Common myeloid progenitor, CD34-positive (primary cell): ENCODE results near the gene CLTCL1.
"Not testable (repeated sequence)": the region's sequence is repeated elsewhere in the genome, so short reads cannot be mapped to it uniquely, and the experiment has no call there.

Source experiments
- CTCF ChIA-PET: fragments of 350-600 bp; sonication (Branson Sonifier 250); formaldehyde crosslinking; loops from one replicate; lab custom pipeline; 2021; ENCODE audit warnings: antibody characterized with exemption; lab: Charles Lee
- POLR2A ChIA-PET: fragments of 350-600 bp; sonication (Branson Sonifier 250); formaldehyde crosslinking; loops from one replicate; lab custom pipeline; 2021; ENCODE audit warnings: antibody characterized with exemption; lab: Charles Lee
- DNase-seq, 3 donors: peaks; one replicate each; pipeline versions ENCODE4 v3.0.0 to v3.0.0-alpha.2; 2013
- H3K27ac ChIP-seq, 2 experiments: 1 replicate in 1 of 2; 2 replicates in 1 of 2; pipeline ENCODE4 v1.7.0; 2013; ENCODE audit warnings: inconsistent platforms in 2 of 2, low read length in 2 of 2, mild to moderate bottlenecking in 2 of 2, low read depth in 1 of 2, moderate library complexity in 1 of 2; ENCODE audit not compliant: severe bottlenecking in 2 of 2, insufficient read depth in 1 of 2, poor library complexity in 1 of 2
- H3K27me3 ChIP-seq, 5 experiments: replicated peaks in 2 of 5; 1 replicate in 3 of 5; 2 replicates in 2 of 5; pipeline versions ENCODE4 v1.6.1 to v1.7.0; 2013; ENCODE audit warnings: low read length in 4 of 5, mild to moderate bottlenecking in 2 of 5, moderate library complexity in 2 of 5, inconsistent platforms in 1 of 5; ENCODE audit not compliant: insufficient read depth in 5 of 5, control insufficient read depth in 4 of 5
- H3K36me3 ChIP-seq, 4 experiments: 1 replicate in 2 of 4; 2 replicates in 2 of 4; pipeline versions ENCODE4 v1.6.1 to v1.7.0; 2013; ENCODE audit warnings: low read length in 3 of 4, control low read depth in 1 of 4, mild to moderate bottlenecking in 1 of 4; ENCODE audit not compliant: control insufficient read depth in 4 of 4, insufficient read depth in 4 of 4
- H3K4me1 ChIP-seq, 4 experiments: 1 replicate in 3 of 4; 2 replicates in 1 of 4; pipeline versions ENCODE4 v1.6.1 to v1.7.1; 2013; ENCODE audit warnings: low read length in 3 of 4, mild to moderate bottlenecking in 3 of 4, control low read depth in 1 of 4, inconsistent platforms in 1 of 4, moderate library complexity in 1 of 4; ENCODE audit not compliant: control insufficient read depth in 4 of 4, insufficient read depth in 4 of 4; ENCODE audit errors: control extremely low read depth in 1 of 4
- H3K4me3 ChIP-seq, 7 experiments: 1 replicate in 4 of 7; 2 replicates in 3 of 7; pipeline versions ENCODE4 v1.5.1 to v1.7.0; 2013; ENCODE audit warnings: mild to moderate bottlenecking in 7 of 7, low read length in 6 of 7, moderate library complexity in 6 of 7, inconsistent platforms in 2 of 7, low read depth in 2 of 7, control low read depth in 1 of 7; ENCODE audit not compliant: insufficient read depth in 4 of 7, control insufficient read depth in 1 of 7; ENCODE audit errors: extremely low read depth in 1 of 7
- H3K9me3 ChIP-seq, 5 experiments: 1 replicate in 4 of 5; 2 replicates in 1 of 5; pipeline versions ENCODE4 v1.6.1 to v1.7.1; 2013; ENCODE audit warnings: low read length in 4 of 5, mild to moderate bottlenecking in 2 of 5, inconsistent platforms in 1 of 5, low read depth in 1 of 5, moderate library complexity in 1 of 5; ENCODE audit not compliant: control insufficient read depth in 4 of 5, insufficient read depth in 2 of 5; ENCODE audit errors: control extremely low read depth in 1 of 5
- WGBS: methylation state at CpG from one replicate; pipeline ENCODE4 v1.1.5; 2013; ENCODE audit not compliant: insufficient coverage; 5-methylcytosine and 5-hydroxymethylcytosine counted together

CLTCL1 gene

GRCh38 chr22:19279143-19279542, 12.4 kb downstream of the CLTCL1 start:
- H3K36me3 ChIP-seq, DNase-seq, H3K9me3 ChIP-seq, H3K4me3 ChIP-seq, H3K27me3 ChIP-seq, H3K4me1 ChIP-seq, H3K27ac ChIP-seq, CTCF ChIA-PET: not testable (repeated sequence)
- WGBS, result 95% methylated on average over 5 of the region's 10 CpGs
- POLR2A ChIA-PET, result interaction anchor here (0.6 kb wide), 1 partner anchor 146 kb away, joined by 4 read pairs; no protein-coding TSS in a partner anchor

- ChIA-PET POLR2A (no interaction called here), CTCF (interaction anchor here (1.1 kb wide), 1 partner anchor 11 kb away, joined by 3 read pairs; no protein-coding TSS in a partner anchor)
- Histone ChIP-seq H3K9me3 (no peaks in the 10 kb centered on the region), H3K36me3 (no peaks in the 10 kb centered on the region), H3K4me3 (no peak overlapping the region), H3K27me3 (no peaks in the 10 kb centered on the region), H3K27ac (no peak overlapping the region), H3K4me1 (no peaks in the 10 kb centered on the region)
- 97% methylated on average over 4 of the region's 8 CpGs for WGBS
- DNase-seq, result no peak
Observed at GRCh38 chr22:19277785-19278184, 13.7 kb downstream of the CLTCL1 start.

GRCh38 chr22:19275919-19276600, 15.5 kb downstream of the CLTCL1 start:
- ChIA-PET POLR2A (no interaction called here), CTCF (interaction anchor here (0.6 kb wide), 1 partner anchor 47 kb away, joined by 4 read pairs; no protein-coding TSS in a partner anchor)
- Histone ChIP-seq H3K4me1 (no peaks in the 10 kb centered on the region), H3K4me3 (no peak overlapping the region), H3K36me3 (no peaks in the 10 kb centered on the region), H3K27me3 (no peaks in the 10 kb centered on the region), H3K27ac (no peak overlapping the region), H3K9me3 (no peaks in the 10 kb centered on the region)
- DNase-seq, result no peak
- WGBS, result 81% methylated on average over 4 of the region's 6 CpGs

GRCh38 chr22:19275513-19275912, 16.0 kb downstream of the CLTCL1 start:
- DNase-seq, result no peak
- Histone ChIP-seq H3K9me3 (no peaks in the 10 kb centered on the region), H3K4me3 (no peak overlapping the region), H3K27me3 (no peaks in the 10 kb centered on the region), H3K4me1 (no peaks in the 10 kb centered on the region), H3K36me3 (no peaks in the 10 kb centered on the region), H3K27ac (no peak overlapping the region)
- ChIA-PET POLR2A (no interaction called here), CTCF (no interaction called here)
- WGBS, result 95% methylated on average over 7 of the region's 7 CpGs

- WGBS, result 98% methylated on average over 5 of the region's 8 CpGs
- Histone ChIP-seq H3K9me3 (no peaks in the 10 kb centered on the region), H3K27me3 (no peaks in the 10 kb centered on the region), H3K36me3 (no peaks in the 10 kb centered on the region), H3K27ac (no peak overlapping the region), H3K4me3 (no peak overlapping the region), H3K4me1 (no peaks in the 10 kb centered on the region)
- no peak for DNase-seq
- POLR2A ChIA-PET, result no interaction called here
- CTCF ChIA-PET, result no interaction called here
Observed at GRCh38 chr22:19275104-19275503, 16.4 kb downstream of the CLTCL1 start.

GRCh38 chr22:19271856-19272535, 19.5 kb downstream of the CLTCL1 start:
- Histone ChIP-seq H3K4me3 (no peak overlapping the region), H3K27me3 (no peaks in the 10 kb centered on the region), H3K27ac (no peak overlapping the region), H3K9me3 (peaks cover 0 to 4% (median 0%) of the 10 kb centered on the region in 5 experiments), H3K4me1 (no peaks in the 10 kb centered on the region), H3K36me3 (no peaks in the 10 kb centered on the region)
- DNase-seq, result no peak
- ChIA-PET POLR2A (no interaction called here), CTCF (interaction anchor here (0.8 kb wide), 1 partner anchor 119 kb away, joined by 3 read pairs; no protein-coding TSS in a partner anchor)
- 96% methylated on average over 8 of the region's 10 CpGs for WGBS

GRCh38 chr22:19271273-19271855, 20.2 kb downstream of the CLTCL1 start:
- Histone ChIP-seq H3K27me3 (no peaks in the 10 kb centered on the region), H3K36me3 (no peaks in the 10 kb centered on the region), H3K4me3 (no peak overlapping the region), H3K9me3 (peaks cover 0 to 10% (median 0%) of the 10 kb centered on the region in 5 experiments), H3K27ac (no peak overlapping the region), H3K4me1 (no peaks in the 10 kb centered on the region)
- CTCF ChIA-PET, result no interaction called here
- POLR2A ChIA-PET, result no interaction called here
- WGBS, result 85% methylated on average over 3 of the region's 4 CpGs
- DNase-seq, result no peak
